HEK293T (cell line): Measurements from ENCODE around the gene ZC3H12C.

Experiments used
- FOXM1 ChIP-seq: fragments of 450-650 bp; IDR thresholded peaks from 2 replicates; pipeline ENCODE4 v1.6.1; 2017; ENCODE audit warnings: mild to moderate bottlenecking, borderline replicate concordance
- HDGF ChIP-seq: fragments of 450-650 bp; IDR thresholded peaks from 2 replicates; pipeline ENCODE4 v1.6.1; 2017; ENCODE audit warnings: antibody characterized with exemption, borderline replicate concordance
- NFRKB ChIP-seq: fragments of 450-650 bp; IDR thresholded peaks from 2 replicates; pipeline ENCODE4 v1.6.1; 2016; ENCODE audit warnings: mild to moderate bottlenecking, moderate library complexity
- SP1 ChIP-seq: fragments of 450-650 bp; IDR thresholded peaks from 2 replicates; pipeline ENCODE4 v1.6.1; 2017

- no peak for TF ChIP-seq SP1
- no peak for TF ChIP-seq FOXM1
- TF ChIP-seq NFRKB, result no peak
- TF ChIP-seq HDGF, result no peak
Measured at GRCh38 chr11:110094298-110095285, 1.4 kb downstream of the ZC3H12C start.
